SIG-M5 (cell line): ENCODE data around the gene FBXO31.
"Not testable (repeated sequence)": the region's sequence is repeated elsewhere in the genome, so short reads cannot be mapped to it uniquely, and the experiment has no call there.

Experiments used
- DNase-seq: peaks from one replicate; lab custom pipeline; 2025; lab: John Stamatoyannopoulos, UW

FBXO31 gene

GRCh38 chr16:87342978-87343752, 40.4 kb downstream of the FBXO31 start:
- DNase-seq: no peak

DNA sequence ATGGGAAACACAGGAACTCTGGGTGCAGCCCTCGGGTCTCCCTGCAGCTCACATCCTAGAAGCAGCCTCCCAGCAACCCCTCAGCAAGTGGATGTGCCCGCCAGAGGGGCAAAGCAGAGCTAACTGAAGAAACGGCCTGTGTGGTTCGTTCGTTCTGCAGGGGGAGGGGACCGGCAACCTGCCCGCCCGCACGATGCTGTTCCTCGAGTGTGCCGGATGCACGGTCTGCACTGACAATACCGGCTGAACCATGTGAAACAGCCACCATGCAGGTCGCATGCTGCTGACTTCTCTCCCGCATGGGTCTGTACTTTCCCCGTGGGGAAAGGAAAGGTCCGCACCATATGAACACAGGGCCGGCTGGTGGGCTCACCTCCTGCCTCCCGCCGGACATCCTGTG, 41.1 kb downstream of the FBXO31 start:
- DNase-seq: no peak

DNA sequence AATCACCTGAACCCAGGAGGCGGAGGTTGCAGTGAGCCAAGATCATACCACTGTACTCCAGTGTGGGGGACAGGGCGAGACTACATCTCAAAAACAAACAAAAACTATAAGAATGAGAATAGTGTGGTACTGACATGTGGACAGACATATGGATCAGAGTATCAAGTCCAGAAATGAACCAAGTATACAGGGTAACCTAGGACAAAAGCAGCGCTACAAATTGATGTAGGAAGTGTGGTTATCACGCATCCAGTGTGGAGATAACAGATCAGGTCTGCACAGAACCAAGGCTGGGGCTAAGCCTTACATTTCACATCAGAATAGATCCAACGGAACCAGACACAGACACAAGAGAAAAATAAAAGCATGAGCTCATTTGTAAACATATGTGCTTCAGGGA, 43.4 kb downstream of the FBXO31 start:
- DNase-seq: no peak

DNA sequence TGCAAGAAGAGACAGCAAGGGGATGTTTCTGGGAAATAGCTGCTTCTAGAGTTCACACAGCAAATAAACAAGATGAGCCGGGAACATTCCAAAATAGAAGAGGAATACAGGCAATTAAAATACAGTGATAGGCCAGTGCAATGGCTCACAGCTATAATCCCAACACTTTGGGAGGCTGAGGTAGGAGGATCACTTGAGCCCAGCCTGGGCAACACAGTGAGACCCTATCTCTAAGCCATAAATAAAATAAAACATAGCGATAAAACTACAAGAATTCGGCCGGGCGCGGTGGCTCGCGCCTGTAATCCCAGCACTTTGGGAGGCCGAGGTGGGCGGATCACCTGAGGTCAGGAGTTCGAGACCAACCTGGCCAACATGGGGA, 43.9 kb downstream of the FBXO31 start:
- DNase-seq: not testable (repeated sequence)

DNA sequence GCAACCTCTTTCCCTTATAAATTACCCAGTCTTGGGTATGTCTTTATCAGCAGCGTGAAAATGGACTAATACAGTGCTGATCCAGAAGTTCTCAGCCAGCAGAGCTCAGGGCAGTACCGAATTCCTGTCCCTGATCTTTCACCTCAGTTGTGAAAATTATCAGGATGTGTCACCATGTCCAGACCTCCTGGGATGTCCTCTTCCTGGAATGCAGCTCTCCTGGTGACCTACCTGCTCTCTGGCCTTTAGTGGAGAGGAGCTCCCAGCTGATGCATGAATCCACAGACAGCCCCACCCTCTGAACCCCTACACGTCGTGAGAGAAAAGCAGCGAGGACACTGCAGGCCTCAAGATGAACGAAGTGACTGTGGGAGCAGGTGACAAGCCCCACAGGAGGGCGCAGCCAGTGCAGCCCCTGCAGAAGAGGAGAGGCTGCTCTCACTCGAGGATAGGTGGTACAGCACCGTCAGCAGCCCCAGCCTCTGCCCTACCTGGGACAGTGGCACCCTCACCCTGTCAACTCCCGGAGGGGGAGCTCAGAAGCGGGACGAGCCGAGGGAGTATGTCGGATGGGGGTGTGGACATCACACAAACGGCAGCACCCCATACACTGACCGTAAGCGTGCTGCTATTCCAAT, 44.4 kb downstream of the FBXO31 start:
- DNase-seq: no peak

GRCh38 chr16:87338155-87338765, 45.3 kb downstream of the FBXO31 start:
- DNase-seq: no peak

- DNase-seq: no peak
Measured at GRCh38 chr16:87337262-87337771, 46.3 kb downstream of the FBXO31 start.

DNA sequence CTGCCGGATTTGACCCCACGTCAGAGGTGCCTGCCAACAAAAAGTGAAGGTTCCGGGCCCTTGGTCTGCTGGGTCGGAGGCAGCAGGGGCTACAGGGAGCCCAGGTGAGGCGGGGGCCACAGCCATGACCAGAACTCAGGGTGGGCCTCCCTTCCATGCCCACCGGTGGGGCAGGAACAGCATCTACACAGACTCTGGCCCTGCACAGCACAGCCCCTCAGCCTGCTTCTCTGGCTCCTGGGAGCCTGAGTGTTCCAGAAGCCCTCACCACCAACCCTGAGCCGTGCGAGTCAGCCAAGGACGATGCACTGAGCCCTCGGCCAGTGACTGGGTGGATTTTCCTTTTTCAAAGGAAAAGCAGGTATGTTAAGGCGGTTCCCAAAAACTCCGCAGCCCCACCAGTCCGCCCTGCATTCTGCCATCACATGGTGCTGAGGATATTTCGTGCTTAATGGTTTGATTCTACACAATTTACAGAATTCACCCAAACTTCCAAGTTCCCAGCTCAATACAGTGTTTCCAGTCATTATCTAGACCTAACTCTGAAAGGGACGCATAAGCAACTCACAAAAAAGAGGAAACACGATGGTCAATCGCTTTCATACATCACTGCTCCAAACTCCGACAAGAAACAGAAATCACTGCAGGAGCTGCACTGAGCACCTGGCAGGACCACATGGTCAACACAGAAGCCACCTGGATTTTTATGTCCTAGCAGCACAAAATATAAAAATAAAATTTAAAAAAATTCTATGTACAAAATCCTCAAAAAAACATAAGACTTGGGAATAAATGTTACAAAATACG, 46.9 kb downstream of the FBXO31 start:
- DNase-seq: no peak

DNA sequence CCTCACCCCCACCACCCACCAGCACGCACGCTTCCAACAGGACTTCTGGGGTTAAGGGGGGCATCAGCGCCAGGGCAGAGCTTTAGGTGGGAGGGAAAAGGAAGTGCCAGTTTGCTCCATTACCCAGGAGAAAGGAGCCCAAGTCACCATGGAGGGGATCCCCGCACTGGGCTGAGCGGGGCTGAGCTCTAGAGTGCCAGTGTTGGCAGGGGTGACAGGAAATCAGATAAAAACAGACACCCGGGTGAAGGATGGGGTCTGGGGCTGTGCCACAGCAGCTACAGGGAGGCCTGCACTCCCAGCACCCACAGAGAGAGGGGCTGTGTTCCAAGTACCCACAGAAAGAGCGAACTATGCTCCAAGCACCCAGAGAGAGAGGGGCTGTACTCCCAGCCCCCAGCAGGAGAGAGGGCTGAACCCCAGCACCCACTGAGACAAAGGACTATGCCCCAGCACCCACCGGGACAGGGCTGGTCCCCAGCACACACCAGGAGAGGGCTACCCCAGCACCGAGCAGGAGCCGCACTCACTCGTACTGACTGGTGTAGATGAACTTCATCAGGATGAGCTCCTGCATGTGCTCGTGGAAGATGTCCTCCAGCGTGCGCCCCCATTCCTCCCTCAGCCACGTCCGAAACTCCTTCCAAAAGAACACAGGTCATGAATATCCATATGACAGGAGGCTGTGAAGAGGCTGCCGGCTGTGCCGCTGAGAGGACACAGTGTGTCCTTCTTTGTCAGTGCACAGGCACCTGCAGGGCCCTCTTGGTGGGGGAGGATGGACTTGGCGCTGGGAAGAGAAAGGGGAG, 47.7 kb downstream of the FBXO31 start:
- no peak for DNase-seq

DNA sequence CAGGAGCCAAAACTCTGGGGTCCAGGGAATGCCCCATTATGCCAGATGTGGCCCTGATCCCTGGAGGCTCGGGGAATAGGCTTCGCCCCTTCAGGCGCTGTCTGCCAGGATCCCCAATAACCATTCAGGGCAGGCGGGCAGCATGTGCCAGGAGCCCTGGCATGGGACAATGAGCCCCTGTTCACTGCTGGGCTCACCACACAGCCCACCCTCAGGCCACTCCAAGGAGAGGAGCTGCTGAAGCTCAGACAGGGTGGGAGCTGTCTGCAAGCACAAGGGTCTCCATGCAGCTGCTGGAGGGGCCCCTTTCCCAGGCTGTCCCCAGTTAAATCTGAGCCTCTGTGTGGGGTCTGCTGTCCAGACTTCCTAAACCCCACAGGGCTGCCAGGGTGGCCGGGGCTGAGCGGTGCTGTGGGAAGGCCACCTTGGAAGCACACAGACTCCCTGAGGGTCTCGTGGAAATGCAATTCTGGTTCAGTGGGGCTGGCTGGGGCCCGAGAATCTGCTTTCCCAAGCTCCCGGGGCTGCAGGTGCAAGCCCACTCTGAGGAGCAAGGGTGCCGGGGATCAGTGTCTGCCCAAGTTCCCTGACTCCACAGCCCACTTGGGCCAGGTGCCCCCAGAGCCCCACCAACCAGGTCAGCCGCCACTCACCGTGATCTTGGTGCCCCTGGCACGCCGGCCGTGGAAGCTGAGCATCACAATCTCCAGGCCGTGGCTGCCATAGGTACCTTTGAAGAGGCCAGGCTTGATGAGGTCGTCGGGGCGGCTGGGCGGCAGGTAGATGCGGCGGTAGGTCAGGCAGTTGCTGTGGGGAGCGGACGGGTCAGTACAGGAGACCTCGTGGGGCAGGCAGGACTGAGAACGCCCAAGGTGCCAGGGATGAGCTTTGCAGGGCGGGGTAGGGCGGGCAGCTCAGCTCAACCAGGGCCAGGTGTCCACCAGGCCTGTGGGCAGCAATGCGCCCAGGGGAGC, 48.6 kb downstream of the FBXO31 start:
- no peak for DNase-seq

- DNase-seq: no peak
Measured at GRCh38 chr16:87333581-87334331, 49.8 kb downstream of the FBXO31 start.

GRCh38 chr16:87333101-87333500, 50.5 kb downstream of the FBXO31 start:
- DNase-seq: no peak

DNA sequence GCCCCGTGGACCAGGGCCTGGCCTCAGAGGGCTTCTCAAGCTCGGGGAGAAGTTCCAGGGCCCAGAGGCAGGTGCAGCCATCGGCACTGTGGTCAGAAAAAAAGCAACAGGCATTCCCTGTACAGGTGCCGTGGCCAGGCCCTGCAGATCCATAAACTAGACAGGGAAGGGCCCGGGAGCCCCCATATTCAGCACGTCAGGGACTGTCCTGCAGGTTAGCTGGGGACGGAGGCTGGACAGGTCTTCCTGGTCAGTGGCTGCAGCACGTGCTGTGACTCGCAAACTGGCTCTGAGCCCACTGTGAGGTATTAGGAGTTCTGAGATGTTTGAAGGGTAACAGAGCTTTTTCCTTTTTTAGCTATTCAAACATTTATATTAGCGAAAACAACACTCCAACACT, 51.4 kb downstream of the FBXO31 start:
- DNase-seq: no peak

GRCh38 chr16:87331241-87331801, 52.3 kb downstream of the FBXO31 start:
- no peak for DNase-seq

- no peak for DNase-seq
Measured at GRCh38 chr16:87330646-87331045, 52.9 kb downstream of the FBXO31 start.

- no peak for DNase-seq
Measured at GRCh38 chr16:87330257-87330624, 53.3 kb downstream of the FBXO31 start.

DNA sequence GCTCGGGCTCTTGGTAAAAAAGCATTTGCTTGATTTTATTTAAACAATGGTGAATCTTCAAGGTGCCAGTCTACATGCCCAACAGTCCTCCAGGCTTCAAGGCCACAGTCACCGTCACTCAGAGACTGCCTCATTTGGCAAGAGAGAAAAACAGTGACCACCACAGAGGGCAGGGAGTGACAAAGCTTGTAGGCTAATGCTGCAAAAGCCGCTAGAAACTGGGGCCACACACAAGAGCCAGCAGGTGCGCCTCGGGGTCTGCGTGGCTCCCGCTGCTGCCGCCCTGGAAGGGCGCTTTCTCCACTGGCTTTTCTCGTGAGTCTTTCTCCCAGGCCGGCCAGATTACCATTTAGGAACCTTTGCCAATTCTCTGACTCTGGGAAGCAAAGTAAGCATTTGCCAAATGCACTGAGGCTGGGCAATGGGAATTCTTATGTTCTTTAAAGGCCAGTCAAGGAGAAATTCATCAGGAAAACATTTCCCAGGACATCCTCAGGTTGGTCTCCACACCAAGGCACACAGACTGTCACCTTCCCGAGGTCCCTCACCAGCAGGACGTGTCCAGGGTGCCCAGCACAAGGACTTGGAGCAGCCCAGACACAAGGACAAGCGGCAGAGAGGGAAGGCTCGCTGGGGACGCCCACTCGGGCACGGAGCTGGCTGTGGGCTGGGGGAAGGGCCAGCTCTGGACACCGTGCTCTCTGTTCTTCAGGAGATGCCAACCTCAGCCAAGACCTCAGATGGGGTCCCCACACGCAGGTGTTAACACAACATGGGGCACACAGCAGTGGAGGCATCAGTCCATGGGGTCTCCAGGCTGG, 53.9 kb downstream of the FBXO31 start:
- no peak for DNase-seq

DNA sequence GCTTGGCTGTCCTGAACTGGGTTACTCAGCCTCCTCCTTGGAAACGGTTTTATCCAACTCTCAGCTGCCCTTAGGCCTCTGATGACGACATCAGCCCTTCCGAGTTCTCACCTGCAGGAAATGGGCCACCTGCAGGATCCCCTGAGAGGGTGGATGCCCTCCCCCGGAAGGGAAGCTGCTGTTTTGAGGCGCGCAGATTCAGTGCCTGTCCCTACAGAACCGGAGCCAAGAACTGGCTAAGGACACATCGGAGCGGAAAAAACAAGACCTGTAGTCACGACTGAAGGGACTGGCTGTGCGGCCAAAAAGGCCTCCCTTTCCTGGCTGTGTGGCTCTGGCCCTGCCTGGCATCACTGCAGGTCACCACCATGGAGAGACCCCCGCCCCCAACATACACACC, 54.7 kb downstream of the FBXO31 start:
- no peak for DNase-seq
